Endometrial microvascular endothelial cells (primary cell): ENCODE data around the gene CFAP97. TPM values are rescaled to one million over a fixed set of nuclear protein-coding genes. Genes with fewer than 3 reads are reported as not detected.
"Not testable (repeated sequence)": the region's sequence is repeated elsewhere in the genome, so short reads cannot be mapped to it uniquely, and the experiment has no call there.

ENCODE experiments used
- in situ Hi-C: cut with HindIII; loops from 2 replicates; pipeline ENCODE4 v1.10.0; 2017; ENCODE audit warnings: low sequenced_read_pairs, low pct_unique_long_range_greater_than_20kb; ENCODE audit errors: inconsistent ontology term
- total RNA-seq: library from RNA; depleted of rRNA; stranded (reverse); fragments of >200 nt; gene quantifications from one replicate; pipeline ENCODE4 v1.2.3, GENCODE V29; 2015; ENCODE audit errors: inconsistent ontology term

Gene CFAP97
- total RNA-seq, 1 donor from 2014 or later, result 37.3 TPM

- in situ Hi-C loops, result not testable (repeated sequence)
Measured at GRCh38 chr4:185119467-185119866, 84.3 kb downstream of the CFAP97 start.

- in situ Hi-C loops, result no loop called here
Measured at GRCh38 chr4:185118876-185119275, 84.9 kb downstream of the CFAP97 start.

- in situ Hi-C loops, result no loop called here
Measured at GRCh38 chr4:185117300-185117934, 86.4 kb downstream of the CFAP97 start.

GRCh38 chr4:185115827-185116232 lies 88.0 kb downstream of the CFAP97 start:
- in situ Hi-C loops, result no loop called here

- in situ Hi-C loops, result no loop called here
Measured at GRCh38 chr4:185113340-185113739, 90.5 kb downstream of the CFAP97 start.

GRCh38 chr4:185112104-185112503 lies 91.7 kb downstream of the CFAP97 start:
- in situ Hi-C loops, result no loop called here

GRCh38 chr4:185110375-185110823 lies 93.4 kb downstream of the CFAP97 start:
- in situ Hi-C loops, result no loop called here

GRCh38 chr4:185109736-185110135 lies 94.1 kb downstream of the CFAP97 start:
- in situ Hi-C loops, result no loop called here

Other genes starting within 250 kb of the CFAP97 start
- gene HELT, start 185.5 kb downstream of the CFAP97 start, total RNA-seq, result not detected
- 14.4 TPM for gene SLC25A4, start 60.7 kb downstream of the CFAP97 start, total RNA-seq
- 13.7 TPM for gene SNX25, start 5.6 kb upstream of the CFAP97 start, total RNA-seq
- 0.28 TPM for gene LRP2BP, start 191.9 kb upstream of the CFAP97 start, total RNA-seq
- gene ANKRD37, start 192.8 kb upstream of the CFAP97 start, total RNA-seq, result 2.0 TPM
- 47.2 TPM for gene UFSP2, start 222.0 kb upstream of the CFAP97 start, total RNA-seq